Stimulated activated CD4-positive, alpha-beta T cell treated with anti-CD3 and anti-CD28 coated beads, Interleukin-4, amount 100 ng/mL, for 1 hour (primary cell): ENCODE data around the gene CD24.
"Not testable (repeated sequence)": the region's sequence is repeated elsewhere in the genome, so short reads cannot be mapped to it uniquely, and the experiment has no call there.

ENCODE experiments used
- DNase-seq: peaks from one replicate; pipeline ENCODE4 v3.0.0-alpha.2; 2020

Gene CD24, protein sequence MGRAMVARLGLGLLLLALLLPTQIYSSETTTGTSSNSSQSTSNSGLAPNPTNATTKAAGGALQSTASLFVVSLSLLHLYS

DNA sequence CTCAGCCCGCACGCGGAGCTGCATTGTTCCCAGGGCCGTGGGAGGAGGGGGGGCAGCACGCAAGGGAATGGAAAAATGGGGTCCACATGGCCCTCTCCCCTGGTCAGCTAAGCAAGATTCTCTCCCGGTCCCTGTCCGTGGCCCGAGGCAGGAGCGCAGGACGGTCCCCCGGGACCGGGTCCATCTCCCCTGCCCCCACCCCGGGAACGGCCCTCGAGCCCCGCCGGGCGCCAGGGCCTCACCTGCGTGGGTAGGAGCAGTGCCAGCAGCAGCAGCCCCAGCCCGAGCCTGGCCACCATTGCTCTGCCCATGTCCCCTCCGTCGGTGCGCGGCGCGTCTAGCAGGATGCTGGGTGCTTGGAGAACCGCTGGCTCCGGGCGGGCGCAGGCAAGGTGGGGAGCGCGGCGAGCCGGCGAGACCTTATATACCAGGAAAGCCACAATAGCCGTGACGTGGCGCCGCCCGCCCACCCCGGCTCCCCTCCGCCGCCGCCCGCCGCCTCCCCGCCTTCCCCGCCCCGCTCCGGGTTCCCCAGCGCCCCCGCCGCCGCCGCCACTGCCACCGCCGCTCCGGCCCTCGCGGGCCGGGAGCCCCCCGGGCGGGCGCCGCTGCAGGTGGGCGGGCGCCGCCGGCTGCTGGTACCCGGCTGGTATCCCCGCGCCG lies at the start of gene CD24:
TSS of gene CD24 (minus strand) at position 394 of the 663 bp plus-strand sequence. CDS start at position 311, 83 bp downstream.
- peak; percentile 21 for DNase-seq

DNA sequence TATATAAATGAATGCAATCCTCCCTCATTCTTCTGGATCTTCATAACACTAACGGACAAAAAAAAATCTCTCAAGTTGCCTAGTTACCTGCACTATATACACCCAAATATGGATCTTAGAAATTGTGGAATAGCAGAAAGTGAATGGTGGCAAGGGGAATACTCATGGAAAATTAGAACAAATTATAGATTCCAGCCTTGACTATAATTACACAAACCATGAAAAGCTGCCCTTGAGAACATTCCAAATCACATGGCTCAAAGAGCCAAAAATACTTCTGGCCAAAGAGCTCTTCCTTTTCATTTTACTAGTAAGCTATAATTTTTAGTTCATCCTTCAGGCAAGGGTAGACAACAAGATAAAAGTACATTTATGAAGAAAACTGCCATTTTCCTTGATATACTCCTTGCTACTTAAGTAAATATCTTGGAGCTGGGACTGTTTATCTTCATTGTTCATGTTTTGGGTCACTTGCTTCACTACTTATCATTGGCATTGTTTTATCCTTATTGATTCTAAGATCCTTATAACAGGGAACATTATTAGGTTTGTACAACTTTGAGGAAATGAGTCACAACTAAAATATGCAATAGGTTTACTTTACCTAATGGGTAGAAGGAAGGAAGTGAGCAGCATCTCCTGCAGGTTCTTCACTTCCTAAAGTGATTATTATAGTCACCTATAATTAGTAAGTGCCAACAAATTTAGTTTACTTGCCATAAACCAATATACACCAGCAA lies 47.1 kb upstream of the CD24 start:
- DNase-seq: no peak

DNA sequence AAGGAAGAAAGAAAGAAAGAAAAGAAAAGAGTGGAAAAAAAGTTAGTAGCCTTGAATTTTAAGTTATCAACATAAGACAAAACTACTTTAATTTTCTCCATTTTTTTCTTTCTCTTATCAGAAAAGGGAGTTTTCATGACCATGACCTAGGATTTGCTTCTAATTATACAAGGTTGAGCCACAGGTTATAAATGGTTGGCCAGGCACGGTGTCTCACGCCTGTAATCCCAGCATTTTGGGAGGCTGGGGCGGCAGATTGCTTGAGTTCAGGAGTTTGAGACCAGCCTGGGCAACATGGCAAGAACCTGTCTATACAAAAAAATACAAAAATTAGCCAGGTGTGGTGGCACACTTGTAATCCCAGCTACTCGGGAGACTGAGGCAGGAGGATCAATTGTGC lies 45.7 kb upstream of the CD24 start:
- DNase-seq: no peak

DNA sequence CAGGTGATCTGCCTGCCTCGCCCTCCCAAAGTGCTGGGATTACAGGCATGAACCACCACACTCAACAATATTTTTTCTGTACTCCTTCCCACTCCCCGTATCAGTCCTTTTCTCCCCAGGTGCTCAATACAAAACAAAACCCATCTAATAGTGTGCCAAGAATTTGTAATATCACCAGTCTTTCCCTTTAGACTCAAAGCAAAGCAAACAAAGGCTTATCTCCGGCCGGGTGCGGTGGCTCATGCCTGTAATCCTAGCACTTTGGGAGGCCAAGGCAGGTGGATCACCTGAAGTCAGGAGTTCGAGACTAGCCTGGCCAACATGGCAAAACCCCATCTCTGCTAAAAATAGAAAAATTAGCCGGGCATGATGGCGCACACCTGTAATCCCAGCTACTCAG lies 45.1 kb upstream of the CD24 start:
- not testable (repeated sequence) for DNase-seq

DNA sequence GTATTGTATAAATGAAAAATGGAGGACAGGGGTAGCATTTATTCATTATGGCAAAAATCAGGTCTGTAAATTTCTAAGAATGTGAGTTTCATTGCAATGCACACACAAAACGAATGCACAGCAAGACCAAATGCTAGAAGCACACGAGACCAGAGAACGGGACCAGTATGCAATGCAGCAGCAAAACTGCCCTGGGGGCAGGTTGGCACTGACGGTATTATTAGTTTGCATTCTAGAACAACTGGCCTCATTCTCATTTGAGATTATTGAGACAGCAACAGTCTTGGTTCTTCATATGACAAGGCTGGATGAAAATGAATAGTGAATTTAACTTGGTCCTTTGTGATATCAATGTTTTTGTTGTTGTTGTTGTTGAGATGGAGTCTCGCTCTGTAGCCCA lies 44.5 kb upstream of the CD24 start:
- DNase-seq: no peak

DNA sequence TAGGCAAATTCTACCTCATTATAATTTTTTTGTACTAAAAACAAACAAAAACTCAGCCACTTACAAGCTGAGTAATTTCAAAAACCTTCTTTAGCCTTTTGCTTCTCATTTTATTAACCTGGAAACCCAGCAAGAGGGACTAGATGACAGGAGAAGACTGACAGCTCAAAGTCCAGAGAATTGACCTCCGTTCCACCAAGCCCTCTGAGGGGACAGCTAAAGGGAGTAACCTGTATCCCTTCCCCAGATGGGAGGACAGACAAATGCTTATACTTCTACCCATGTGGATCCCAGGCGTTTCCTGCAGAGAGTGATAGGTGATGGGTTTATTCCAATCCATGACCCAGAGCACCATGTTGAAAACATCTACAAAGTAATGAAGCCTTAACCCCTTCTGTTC lies 35.0 kb upstream of the CD24 start:
- DNase-seq: no peak

DNA sequence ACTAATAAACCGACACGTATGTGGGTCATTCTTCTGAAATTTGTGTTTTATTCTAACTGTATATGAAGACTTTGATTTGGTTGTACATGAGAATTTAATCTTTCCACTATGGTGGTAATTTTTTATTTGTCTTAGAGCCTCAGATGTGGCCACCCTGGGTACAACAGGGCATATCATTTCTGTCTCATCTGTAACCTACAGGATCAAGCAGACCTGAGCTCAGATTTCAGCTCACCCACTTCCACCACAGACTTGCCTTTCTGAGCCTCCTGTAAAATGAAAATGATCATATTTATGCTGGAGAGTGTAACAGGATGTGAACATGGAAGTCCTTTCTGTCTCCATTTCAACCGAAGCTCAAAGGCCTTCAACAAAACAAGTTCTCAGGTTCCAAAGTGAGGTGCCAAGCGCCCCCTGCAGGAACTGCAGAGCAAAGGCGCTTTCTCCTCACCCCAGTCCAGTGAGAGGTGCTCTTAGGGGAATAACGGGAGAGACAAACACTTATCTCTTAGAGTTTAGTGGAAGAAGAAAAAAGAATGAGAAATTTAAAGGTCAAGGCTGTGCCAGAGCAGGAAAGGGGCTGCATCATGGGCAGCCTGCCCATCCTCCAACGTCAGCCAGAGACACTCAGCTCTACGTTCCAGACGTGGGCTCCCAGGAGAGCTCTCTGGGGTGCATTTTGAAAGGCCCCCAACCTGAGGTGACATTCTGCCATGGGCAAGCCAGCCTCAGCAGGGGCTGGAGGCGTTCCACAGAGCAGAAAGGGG lies 23.0 kb upstream of the CD24 start:
- peak; percentile 46 for DNase-seq

DNA sequence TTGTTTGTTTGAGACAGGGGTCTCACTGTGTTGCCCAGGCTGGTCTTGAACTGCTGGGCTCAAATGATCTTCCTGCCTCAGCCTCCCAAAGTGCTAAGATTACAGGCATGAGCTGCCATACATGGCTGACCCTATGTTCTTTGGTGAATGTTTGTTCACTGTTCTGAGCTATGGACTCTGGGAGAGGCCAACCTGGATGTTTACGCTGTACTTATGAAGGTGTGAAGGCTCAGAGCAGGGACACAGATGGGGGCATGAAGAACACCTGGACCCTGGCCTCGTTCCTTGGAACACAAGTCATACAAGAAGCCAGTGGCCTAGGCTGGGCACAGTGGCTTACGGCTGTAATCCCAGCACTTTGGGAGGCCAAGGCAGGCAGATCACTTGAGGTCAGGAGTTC lies 21.1 kb upstream of the CD24 start:
- no peak for DNase-seq

DNA sequence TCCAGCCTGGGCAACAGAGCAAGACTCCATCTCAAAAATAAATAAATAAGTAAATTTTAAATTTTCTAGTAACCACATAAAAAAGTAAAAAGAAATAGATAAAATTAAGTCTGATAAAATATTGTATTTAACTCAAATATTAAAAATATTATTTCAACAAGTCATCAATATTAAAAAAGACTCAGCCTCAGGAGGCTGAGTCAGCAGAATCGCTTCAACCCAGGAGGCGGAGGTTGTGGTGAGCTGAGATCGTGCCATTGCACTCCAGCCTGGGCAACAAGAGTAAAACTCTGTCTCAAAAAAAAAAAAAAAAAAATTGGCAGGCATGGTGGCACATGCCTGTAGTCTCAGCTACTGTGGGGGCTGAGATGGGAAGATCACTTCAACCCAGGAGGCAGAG lies 15.2 kb upstream of the CD24 start:
- not testable (repeated sequence) for DNase-seq

DNA sequence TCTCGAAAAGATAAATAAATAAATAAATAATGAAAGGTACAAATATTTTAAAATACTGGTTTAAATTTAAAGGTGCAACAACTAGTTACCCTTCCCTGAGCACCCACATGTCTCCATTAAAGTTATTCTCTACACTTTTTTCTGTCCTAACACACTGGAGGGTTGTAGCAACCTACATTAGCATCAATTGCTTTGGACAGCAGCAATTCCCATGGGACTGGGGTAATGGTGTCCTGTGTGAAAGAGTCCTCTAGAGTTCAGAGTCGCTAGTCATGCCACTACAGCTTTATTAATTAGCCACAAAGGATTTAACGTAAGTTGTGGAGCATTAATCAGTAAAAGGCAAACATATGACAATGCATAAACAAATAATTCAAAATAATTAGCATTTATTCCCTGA lies 14.1 kb upstream of the CD24 start:
- no peak for DNase-seq

DNA sequence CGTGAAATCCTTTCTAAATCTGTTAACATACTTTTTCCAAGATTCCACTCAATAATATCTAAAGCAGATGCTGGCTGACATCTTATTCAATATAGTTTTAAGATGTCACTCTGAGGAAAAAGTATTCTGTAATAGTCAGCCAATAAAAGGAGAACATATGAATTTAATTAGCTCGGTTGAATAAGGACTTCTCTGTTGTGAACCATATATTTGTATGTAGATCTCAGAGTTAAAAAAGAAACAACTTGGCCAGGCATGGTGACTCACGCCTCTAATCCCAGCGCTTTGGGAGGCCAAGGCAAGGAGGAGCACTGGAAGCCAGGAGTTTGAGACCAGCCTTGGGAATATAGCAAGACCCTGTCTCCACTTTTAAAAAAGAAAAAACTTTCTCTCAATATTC lies 7.4 kb upstream of the CD24 start:
- no peak for DNase-seq

DNA sequence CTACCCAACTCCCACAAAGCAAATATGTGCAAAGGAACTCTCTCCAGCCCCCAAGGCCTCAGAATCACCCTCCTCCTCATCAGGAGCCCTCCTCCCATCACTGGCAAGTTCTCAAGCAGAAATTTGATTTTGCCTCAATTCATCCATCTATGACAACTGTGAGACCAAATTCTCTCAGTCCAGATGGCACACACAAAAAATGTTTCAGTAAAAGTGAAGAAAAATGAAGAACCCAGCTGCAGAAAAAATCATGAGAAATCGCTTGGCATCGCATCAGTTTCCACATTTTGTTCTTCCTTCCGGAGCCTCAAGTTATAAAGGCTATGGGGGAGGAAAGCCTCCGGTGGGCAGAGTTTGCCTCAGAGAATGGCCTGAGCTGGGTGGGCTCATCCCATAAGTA lies 6.4 kb upstream of the CD24 start:
- DNase-seq: no peak

DNA sequence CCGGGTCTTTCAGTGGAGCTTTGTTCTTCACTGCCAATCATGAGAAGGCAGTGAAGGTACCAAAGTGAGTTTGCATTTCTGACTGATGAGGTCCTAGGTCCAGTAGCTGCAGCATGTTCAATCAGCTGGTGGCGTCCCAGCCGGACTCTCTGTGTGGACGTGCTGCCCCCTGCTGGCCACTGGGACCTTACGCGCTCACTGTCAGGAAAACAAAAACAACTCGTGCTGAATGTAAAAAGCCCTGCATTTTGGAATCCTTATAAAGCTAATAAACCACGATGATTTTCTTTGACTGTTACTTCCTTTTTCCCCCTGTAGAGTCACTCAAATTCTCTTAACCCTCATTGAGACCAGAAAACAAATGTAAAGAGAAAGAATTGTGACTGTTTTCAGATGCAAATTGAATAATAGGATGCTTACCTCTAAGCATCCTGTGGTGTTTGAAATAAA lies 4.9 kb upstream of the CD24 start:
- peak; percentile 83 for DNase-seq

DNA sequence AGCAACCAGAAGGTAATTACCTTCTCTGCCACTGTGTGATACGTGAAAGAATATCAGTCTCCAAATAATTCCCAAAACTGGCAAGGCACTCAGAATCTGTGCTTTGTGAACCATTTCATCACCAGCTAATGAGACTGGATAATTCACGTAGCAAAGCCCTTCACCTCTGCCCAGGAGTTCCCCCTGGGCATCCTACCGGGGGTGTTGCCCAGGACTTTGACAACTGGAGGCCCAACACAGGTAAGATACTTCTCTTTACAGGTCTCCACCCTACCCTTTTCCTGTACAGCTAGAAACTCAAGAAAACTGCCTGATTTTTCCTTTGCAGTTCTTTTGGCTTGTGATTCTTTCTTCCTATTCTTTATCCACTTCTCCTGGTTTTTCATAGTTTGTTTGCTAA lies 2.7 kb upstream of the CD24 start:
- no peak for DNase-seq

DNA sequence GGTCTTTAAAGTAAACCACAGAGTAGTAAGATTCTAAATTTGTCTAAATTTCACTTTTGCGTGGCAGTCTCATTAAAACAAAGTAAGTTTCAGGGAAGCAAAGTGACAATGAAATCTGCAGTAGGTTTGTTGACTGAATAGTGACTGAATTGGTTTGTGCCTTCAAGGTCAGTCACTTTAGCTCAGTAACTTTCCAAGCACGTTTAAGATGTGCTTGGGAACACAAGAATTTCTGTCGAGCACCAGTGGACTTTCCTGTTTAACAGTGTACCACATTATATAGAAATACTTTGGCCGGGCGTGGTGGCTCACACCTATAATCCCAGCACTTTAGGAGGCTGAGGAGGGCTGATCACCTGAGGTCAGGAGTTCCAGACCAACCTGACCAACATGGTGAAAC lies 1.7 kb upstream of the CD24 start:
- DNase-seq: no peak

DNA sequence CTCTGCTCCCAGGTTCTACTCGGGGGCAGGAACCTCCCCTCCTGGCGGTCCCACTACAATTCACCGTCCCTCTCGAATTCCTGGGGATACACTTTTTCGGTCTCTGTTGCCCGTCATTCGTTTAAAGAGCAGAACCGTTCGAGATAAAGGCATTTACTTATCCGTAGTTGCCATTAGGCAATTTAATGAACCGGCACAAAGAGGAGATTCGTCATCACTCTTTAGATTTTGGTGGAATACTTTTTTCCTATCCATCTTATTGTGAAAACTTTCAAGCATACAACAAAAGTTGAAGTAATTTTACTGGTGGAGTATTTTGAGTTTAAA lies 1.2 kb upstream of the CD24 start:
- DNase-seq: no peak

DNA sequence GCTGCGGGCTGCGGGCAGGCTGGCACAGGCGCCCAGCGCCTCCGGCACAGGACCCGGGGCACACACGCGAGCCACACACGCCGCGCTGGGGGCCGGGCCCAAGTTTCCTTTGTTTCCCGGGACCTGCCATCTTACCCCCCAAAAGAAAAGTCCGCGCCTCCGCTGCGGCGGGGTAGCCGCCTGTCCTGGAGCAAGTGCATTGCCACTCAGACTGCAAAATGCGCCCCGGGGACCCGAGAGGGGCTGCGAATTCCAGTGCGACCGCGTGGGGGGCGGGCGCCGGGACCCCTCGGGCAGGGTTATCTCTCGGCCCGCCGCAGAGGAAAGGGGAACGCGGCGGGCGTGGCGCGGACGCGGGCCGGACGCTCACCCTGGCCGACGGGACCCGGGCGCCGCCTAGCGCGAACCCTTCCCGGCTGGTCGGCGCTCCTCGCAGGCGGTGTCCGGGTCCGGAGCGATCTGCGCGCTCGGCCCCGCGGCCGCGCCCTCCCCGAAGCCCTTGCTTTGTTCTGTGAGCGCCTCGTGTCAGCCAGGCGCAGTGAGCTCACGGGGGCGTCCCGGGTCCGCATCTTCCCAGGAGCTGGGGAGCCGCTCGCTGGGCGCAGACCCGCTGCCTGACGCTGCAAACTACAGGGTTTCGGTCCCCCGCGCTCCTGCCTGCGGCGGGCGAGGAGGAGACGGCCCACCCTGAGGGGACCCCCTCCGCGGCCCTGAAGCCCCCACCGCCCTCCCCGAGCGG lies 639 bp upstream of the CD24 start:
- DNase-seq: peak; percentile 9

DNA sequence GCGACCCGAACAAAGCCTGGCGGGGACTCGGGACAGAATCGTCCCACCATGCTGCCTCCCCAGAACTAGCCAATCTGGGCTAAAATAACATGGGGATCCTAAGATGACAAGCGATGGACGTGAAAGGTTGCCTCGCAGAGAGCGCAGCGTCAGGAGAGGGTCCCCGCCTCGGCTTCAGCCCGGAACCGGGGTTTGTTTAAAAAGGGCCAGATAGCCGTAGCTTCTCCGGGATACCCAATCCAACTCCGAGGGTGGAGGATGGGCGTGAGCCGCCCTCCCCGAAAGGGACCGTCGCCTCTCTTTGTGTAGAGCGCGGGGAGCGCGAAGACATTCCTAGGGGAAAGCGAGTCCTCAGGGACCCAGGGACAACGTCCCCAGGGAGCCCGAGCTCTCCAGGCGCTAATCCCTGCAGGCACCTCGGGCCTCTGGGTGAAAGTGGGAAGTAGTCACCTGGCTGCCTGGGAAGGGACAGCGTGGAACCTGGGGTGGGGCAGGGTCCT lies 643 bp downstream of the CD24 start:
- DNase-seq: peak; percentile 2

DNA sequence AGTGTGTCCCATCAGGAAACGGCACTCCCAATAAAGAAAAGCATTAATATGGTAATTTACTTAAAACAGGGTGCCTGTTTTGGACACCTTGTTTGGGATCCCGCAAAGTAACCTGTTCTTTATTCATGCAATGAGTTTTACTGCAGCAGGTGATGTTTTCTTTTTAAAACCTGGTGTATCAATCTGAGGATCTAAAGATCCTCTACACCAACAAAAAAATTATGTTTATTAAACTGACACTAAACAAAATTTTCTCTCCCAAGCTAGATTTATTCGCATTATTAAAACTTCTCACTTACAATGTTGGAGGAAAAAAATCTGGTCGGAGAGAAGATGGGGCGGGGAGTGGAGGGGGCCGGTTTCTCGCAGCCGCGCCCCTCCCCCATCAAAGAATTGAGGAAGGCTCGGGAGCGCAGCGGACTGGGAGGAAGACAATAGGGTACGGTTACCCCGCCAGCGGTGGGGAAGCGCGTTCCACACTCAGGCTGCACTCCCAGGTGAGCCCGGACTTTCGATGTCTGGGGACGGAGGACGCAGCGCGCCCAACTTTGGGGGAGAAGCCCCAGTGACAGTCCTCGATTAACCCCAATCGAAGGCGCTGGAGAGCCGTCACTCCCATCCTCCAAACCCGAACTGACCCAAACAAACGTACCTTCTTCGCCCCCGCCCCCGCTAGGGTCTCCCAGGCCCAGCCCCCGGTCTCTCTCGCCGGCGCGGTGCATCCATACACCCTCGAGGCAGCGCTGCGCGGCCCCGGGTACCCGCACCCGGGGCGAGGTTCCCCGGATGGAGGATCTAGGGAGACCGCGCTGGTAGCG lies 1.3 kb downstream of the CD24 start:
- DNase-seq: no peak

DNA sequence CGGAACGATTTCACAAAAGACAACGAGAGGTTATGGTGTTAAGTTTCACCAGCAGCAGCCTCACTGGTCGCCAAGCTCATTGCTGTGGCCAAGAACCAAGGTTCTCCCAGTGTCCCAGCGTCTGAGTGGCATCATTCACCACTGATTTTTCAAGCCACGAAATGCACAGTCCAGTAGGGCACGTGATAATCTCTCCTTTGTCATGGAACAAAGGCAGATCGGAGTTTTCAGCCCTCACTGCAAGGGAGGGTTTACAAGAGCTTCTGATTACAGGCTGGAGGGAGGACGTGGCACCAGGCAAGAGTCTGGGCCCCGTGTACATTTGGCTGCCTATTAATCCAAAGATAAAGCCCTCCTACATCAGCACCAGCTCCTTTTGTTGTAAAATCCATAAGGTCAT lies 2.0 kb downstream of the CD24 start:
- DNase-seq: no peak

DNA sequence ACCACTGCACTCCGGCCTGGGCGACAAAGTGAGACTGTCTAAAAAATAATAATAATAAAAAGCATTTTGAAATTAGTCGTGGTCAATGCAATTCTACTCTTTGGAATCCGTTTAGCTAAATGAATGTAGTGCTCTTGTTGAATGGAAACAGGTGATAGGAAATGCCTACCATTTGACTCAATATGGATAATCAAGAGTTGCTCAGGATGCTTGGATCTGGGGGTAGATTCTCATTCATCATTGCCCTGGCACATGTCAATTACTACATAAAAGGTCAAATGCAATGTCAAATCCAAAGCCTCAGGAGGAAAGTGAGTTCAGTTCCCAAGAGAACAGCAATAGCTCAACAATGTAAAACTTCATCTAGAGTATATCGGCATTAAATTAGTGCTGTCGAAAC lies 3.8 kb downstream of the CD24 start:
- not testable (repeated sequence) for DNase-seq

DNA sequence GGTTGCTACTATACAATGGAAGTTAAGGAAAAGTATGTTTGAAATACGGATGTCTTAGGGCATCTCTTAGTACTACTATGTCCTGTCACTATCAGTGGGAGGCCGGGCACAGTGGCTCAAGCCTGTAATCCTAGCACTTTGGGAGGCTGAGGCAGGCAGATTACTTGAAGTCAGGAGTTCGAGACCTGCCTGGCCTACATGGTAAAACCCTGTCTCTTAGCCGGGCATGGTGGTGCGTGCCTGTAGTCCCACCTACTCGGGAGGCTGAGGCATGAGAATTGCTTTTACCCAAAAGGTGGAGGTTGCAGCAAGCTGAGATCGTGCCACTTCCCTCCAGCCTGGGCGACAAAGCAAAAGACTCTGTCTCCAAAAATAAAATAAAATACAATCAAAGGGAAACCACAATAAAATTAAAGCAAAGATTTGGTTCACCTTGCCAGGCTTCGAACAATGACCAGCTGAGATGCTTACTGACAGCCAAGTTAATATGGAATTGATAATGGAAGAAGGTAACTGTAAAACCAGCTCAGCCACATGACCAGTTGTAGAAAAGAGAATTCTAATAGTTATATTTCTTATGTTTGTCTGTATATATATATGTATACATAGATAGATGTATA lies 6.5 kb downstream of the CD24 start:
- no peak for DNase-seq
